ENCODE results near the gene METTL26.

Gene METTL26

GRCh38 chr16:596736-597060 lies 39.4 kb downstream of the METTL26 start:
- no peaks in the 10 kb centered on the region for H3K9me3 ChIP-seq (ENCODE audit: insufficient read depth, low read length)
- H3K27ac ChIP-seq (ENCODE audit: low read depth, low read length), result no peak overlapping the region
- no peak overlapping the region for H3K4me3 ChIP-seq (ENCODE audit: insufficient read depth, low read length, poor library complexity, severe bottlenecking)
- no peak overlapping the region for H3K9ac ChIP-seq (ENCODE audit: low read length)
- TF ChIP-seq EZH2phosphoT487 (conservative IDR thresholded peaks at IDR 0.05; ENCODE audit: low read length) (no peak), CTCF (IDR thresholded peaks at IDR 0.05; ENCODE audit: insufficient read depth, low read length, poor library complexity, severe bottlenecking) (no peak)
- no peaks in the 10 kb centered on the region for H3K36me3 ChIP-seq (ENCODE audit: low read length)
- no peaks in the 10 kb centered on the region for H4K20me1 ChIP-seq (ENCODE audit: low read depth, low read length)
- no peak overlapping the region for H3K4me2 ChIP-seq (ENCODE audit: low read depth, low read length, poor library complexity, severe bottlenecking)
- no peak overlapping the region for H2AFZ ChIP-seq (ENCODE audit: low read depth, low read length, severe bottlenecking)
- H3K9me2 ChIP-seq (replicated peaks; ENCODE audit: insufficient read depth, low read length), result no peaks in the 10 kb centered on the region
- no peaks in the 10 kb centered on the region for H3F3A ChIP-seq (ENCODE audit: insufficient read depth)
- peaks cover 7% of the 10 kb centered on the region; the same call in 1 of the 2 replicates for H3K79me2 ChIP-seq (ENCODE audit: insufficient read depth, low read length)
- no peaks in the 10 kb centered on the region for H3K27me3 ChIP-seq (ENCODE audit: low read length)

- H3K27ac ChIP-seq (ENCODE audit: low read depth, low read length), result no peak overlapping the region
- TF ChIP-seq EZH2phosphoT487 (conservative IDR thresholded peaks at IDR 0.05; ENCODE audit: low read length), result no peak
- TF ChIP-seq CTCF (IDR thresholded peaks at IDR 0.05; ENCODE audit: insufficient read depth, low read length, poor library complexity, severe bottlenecking), result no peak
- no peak overlapping the region for H3K4me2 ChIP-seq (ENCODE audit: low read depth, low read length, poor library complexity, severe bottlenecking)
- no peak overlapping the region for H2AFZ ChIP-seq (ENCODE audit: low read depth, low read length, severe bottlenecking)
- H3K9ac ChIP-seq (ENCODE audit: low read length), result no peak overlapping the region
- peaks cover 7% of the 10 kb centered on the region; the same call in 1 of the 2 replicates for H3K79me2 ChIP-seq (ENCODE audit: insufficient read depth, low read length)
- H3K9me2 ChIP-seq (replicated peaks; ENCODE audit: insufficient read depth, low read length), result no peaks in the 10 kb centered on the region
- H3K36me3 ChIP-seq (ENCODE audit: low read length), result no peaks in the 10 kb centered on the region
- no peaks in the 10 kb centered on the region for H3K27me3 ChIP-seq (ENCODE audit: low read length)
- no peaks in the 10 kb centered on the region for H4K20me1 ChIP-seq (ENCODE audit: low read depth, low read length)
- no peaks in the 10 kb centered on the region for H3F3A ChIP-seq (ENCODE audit: insufficient read depth)
- H3K9me3 ChIP-seq (ENCODE audit: insufficient read depth, low read length), result no peaks in the 10 kb centered on the region
- H3K4me3 ChIP-seq (ENCODE audit: insufficient read depth, low read length, poor library complexity, severe bottlenecking), result no peak overlapping the region
Measured at GRCh38 chr16:595942-596735, 40.0 kb downstream of the METTL26 start.

- Histone ChIP-seq H3K27me3 (ENCODE audit: low read length) (no peaks in the 10 kb centered on the region), H3K27ac (ENCODE audit: low read depth, low read length) (no peak overlapping the region), H3K4me3 (ENCODE audit: insufficient read depth, low read length, poor library complexity, severe bottlenecking) (no peak overlapping the region), H3K9me2 (replicated peaks; ENCODE audit: insufficient read depth, low read length) (no peaks in the 10 kb centered on the region), H4K20me1 (ENCODE audit: low read depth, low read length) (no peaks in the 10 kb centered on the region), H3K4me2 (ENCODE audit: low read depth, low read length, poor library complexity, severe bottlenecking) (no peak overlapping the region), H2AFZ (ENCODE audit: low read depth, low read length, severe bottlenecking) (no peak overlapping the region), H3F3A (ENCODE audit: insufficient read depth) (no peaks in the 10 kb centered on the region), H3K79me2 (ENCODE audit: insufficient read depth, low read length) (peaks cover 13% of the 10 kb centered on the region; the same call in 1 of the 2 replicates), H3K36me3 (ENCODE audit: low read length) (no peaks in the 10 kb centered on the region), H3K9me3 (ENCODE audit: insufficient read depth, low read length) (no peaks in the 10 kb centered on the region), H3K9ac (ENCODE audit: low read length) (no peak overlapping the region)
- no peak for TF ChIP-seq CTCF (IDR thresholded peaks at IDR 0.05; ENCODE audit: insufficient read depth, low read length, poor library complexity, severe bottlenecking)
- TF ChIP-seq EZH2phosphoT487 (conservative IDR thresholded peaks at IDR 0.05; ENCODE audit: low read length), result no peak
Measured at GRCh38 chr16:595094-595528, 41.0 kb downstream of the METTL26 start.
